ENCODE measurements around the gene NSRP1. TPM values are rescaled to one million over a fixed set of nuclear protein-coding genes. Genes with fewer than 3 reads are reported as not detected.
A peak's percentile ranks its signal among the peaks of the same experiment; 100 is the strongest.

Gene NSRP1, protein sequence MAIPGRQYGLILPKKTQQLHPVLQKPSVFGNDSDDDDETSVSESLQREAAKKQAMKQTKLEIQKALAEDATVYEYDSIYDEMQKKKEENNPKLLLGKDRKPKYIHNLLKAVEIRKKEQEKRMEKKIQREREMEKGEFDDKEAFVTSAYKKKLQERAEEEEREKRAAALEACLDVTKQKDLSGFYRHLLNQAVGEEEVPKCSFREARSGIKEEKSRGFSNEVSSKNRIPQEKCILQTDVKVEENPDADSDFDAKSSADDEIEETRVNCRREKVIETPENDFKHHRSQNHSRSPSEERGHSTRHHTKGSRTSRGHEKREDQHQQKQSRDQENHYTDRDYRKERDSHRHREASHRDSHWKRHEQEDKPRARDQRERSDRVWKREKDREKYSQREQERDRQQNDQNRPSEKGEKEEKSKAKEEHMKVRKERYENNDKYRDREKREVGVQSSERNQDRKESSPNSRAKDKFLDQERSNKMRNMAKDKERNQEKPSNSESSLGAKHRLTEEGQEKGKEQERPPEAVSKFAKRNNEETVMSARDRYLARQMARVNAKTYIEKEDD
- 10 to 100 TPM; 24.5 to 41.7 (median 24.7) TPM for total RNA-seq
- long read RNA-seq, donor 1, transcript NSRP1-201 (7 exons, 2,541 nt), result major isoform, 34 of 68 reads
- long read RNA-seq, donor 1, partial matches to known transcripts, result 22 of 68 reads
- long read RNA-seq, donor 1, other reads (novel, unspliced or antisense), result 6 of 68 reads
- long read RNA-seq, donor 2, partial matches to known transcripts, result 11 of 19 reads
- long read RNA-seq, donor 2, other reads (novel, unspliced or antisense), result 5 of 19 reads

DNA sequence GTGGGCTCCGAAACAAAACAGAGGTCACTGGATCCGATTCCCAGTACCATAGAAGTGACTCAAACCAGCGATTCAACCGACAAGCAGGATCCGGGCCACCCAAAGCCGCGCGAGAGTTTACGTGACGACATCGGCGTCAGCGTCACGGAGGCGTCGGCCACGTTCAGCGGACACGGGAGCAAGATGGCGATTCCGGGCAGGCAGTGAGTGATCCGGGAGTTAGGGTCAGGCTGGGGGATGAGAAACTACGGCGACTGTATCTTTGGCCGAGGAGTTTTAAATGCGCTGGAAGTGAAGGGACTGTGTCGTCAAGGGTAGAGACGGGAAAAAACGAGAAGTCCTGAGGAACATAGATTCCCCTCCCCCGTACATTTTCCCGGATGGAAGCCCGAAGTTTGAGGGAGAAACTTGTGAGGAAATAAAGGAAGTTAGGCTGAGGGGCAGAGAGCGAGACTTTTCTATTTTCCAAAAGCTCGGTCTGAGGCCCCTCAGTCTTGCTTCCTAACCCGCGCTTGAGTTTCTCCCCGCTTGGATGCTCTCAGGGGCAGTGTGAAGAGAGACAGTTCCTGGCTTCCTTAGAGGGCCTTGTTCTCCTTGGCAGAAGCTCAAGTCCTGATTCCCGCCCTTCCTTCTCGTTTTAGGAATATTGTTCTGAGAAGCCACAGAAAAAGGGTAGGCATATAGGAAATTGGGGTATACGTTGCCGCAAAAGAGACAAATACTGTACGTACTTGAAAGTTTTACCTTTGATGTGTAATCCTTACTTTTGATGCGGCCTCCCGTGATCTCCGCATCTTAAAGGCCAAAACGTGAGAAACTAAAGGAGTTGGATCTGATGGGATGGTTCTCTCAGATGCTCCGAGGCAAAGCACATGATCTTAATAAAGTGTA lies at the start of gene NSRP1:
Gene NSRP1 (plus strand): TSS at position 156 of the 891 bp plus-strand sequence. CDS start 28 bp downstream, at position 184.
- DNase-seq (peak; percentile 97 to 98 (median 97)), ATAC-seq (peak; percentile 97)
- H3K4me1 ChIP-seq (ENCODE audit: low read depth), result peaks cover 14% of the 10 kb centered on the region
- TF ChIP-seq CTCF (IDR thresholded peaks at IDR 0.05), result no peak
- H3K9me3 ChIP-seq, result no peaks in the 10 kb centered on the region
- H3K4me3 ChIP-seq, result peak within 1 kb of the TSS; percentile 61
- H3K36me3 ChIP-seq (ENCODE audit: low read depth), result no peaks in the 10 kb centered on the region
- intact Hi-C loops (cut with DNase I, micrococcal nuclease), result no loop called here

GRCh38 chr17:30068465-30068864 lies 48.2 kb upstream of the NSRP1 start:
- no peaks in the 10 kb centered on the region for H3K4me1 ChIP-seq (ENCODE audit: low read depth)
- intact Hi-C loops (cut with DNase I, micrococcal nuclease), result no loop called here

GRCh38 chr17:30074254-30074653 lies 42.4 kb upstream of the NSRP1 start:
- Histone ChIP-seq H3K36me3 (ENCODE audit: low read depth) (no peaks in the 10 kb centered on the region), H3K4me3 (no peak overlapping the region), H3K4me1 (ENCODE audit: low read depth) (no peaks in the 10 kb centered on the region), H3K9me3 (no peaks in the 10 kb centered on the region)
- intact Hi-C loops (cut with DNase I, micrococcal nuclease), result no loop called here
- ATAC-seq (no peak), DNase-seq (no peak)
- no peak for TF ChIP-seq CTCF (IDR thresholded peaks at IDR 0.05)

More at GRCh38 chr17:30068465-30068864, 48.2 kb upstream of the NSRP1 start:
- ATAC-seq (no peak), DNase-seq (no peak)
- H3K36me3 ChIP-seq (ENCODE audit: low read depth), result no peaks in the 10 kb centered on the region
- TF ChIP-seq CTCF (IDR thresholded peaks at IDR 0.05), result no peak
- no peak overlapping the region for H3K4me3 ChIP-seq
- H3K9me3 ChIP-seq, result peaks cover 20% of the 10 kb centered on the region

GRCh38 chr17:30074730-30075129 lies 41.9 kb upstream of the NSRP1 start:
- ATAC-seq (no peak), DNase-seq (no peak)
- no peaks in the 10 kb centered on the region for H3K36me3 ChIP-seq (ENCODE audit: low read depth)
- TF ChIP-seq CTCF (IDR thresholded peaks at IDR 0.05), result no peak
- H3K4me1 ChIP-seq (ENCODE audit: low read depth), result no peaks in the 10 kb centered on the region
- no peaks in the 10 kb centered on the region for H3K9me3 ChIP-seq
- H3K4me3 ChIP-seq, result no peak overlapping the region
- intact Hi-C loops (cut with DNase I, micrococcal nuclease), result no loop called here

DNA sequence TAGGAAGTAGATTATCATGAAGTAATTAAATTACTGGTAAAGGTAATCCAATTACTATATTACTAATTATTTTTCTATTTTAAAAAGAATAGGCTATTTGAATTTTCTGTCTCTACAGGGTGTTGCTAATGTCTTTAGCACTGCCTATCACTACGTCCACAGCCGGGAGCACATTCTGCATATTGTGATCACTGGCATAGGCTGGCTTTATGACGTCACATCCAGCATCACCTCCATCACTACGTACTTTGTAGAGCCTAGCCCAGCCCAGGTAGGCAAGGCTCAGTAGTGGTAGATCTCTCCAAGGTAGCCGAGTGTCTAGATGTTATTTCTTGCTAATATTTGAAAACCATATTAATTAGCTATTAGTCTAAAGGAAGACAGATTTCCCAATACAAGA lies 33.8 kb upstream of the NSRP1 start:
- intact Hi-C loops (cut with DNase I, micrococcal nuclease), result no loop called here
- no peak for TF ChIP-seq CTCF (IDR thresholded peaks at IDR 0.05)
- Histone ChIP-seq H3K4me3 (no peak overlapping the region), H3K4me1 (ENCODE audit: low read depth) (no peaks in the 10 kb centered on the region), H3K36me3 (ENCODE audit: low read depth) (no peaks in the 10 kb centered on the region), H3K9me3 (no peaks in the 10 kb centered on the region)
- DNase-seq (no peak), ATAC-seq (no peak)

Measured in mucosa of descending colon (tissue), 3 donors.